LNCaP clone FGC (cell line): ENCODE results near the gene NET1.

Experiments used
- DNase-seq: peaks from one replicate; pipeline ENCODE4 v3.0.0-alpha.2; 2011; ENCODE audit warnings: low read depth
- H3K4me3 ChIP-seq: 2 replicates; pipeline ENCODE4 v1.5.1; 2011; ENCODE audit warnings: mild to moderate bottlenecking, low read depth, low read length, control low read depth
- TF ChIP-seq, protein P1 (sequence below): IDR thresholded peaks from 2 replicates; pipeline ENCODE4 v1.5.1; 2012; ENCODE audit warnings: mild to moderate bottlenecking; ENCODE audit not compliant: control insufficient read depth, insufficient read depth; ENCODE audit errors: extremely low read depth

NET1 gene

DNA sequence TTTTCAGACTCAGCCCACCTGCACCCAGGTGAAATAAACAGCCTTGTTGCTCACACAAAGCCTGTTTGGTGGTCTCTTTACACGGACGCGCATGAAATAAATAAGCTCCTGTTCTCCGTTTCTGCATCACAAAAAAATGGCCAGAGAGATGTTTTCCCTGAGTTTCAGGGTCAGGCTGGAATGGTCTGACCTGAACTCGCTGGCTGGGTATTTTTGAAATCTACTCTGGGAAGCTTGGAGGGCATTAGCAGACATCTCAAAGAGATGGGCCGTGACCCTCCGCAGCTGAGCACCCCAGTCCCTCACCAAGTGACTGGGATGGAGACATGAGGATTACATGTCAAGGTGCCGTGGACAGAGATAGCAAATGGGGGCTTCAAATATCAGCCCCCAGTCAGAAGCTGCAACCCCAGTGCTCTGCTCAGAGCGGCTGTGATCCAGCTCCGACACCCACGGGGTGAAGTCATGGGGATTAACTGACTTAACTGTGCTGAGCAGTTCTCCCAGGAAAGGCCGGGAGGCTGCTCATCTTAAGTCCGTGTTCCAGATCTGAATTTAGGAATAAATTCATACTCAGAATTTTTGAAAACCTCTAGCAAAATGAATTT lies 64.7 kb downstream of the NET1 start:
- H3K4me3 ChIP-seq: no peak overlapping the region
- no peak for DNase-seq
- TF ChIP-seq, protein P1, sequence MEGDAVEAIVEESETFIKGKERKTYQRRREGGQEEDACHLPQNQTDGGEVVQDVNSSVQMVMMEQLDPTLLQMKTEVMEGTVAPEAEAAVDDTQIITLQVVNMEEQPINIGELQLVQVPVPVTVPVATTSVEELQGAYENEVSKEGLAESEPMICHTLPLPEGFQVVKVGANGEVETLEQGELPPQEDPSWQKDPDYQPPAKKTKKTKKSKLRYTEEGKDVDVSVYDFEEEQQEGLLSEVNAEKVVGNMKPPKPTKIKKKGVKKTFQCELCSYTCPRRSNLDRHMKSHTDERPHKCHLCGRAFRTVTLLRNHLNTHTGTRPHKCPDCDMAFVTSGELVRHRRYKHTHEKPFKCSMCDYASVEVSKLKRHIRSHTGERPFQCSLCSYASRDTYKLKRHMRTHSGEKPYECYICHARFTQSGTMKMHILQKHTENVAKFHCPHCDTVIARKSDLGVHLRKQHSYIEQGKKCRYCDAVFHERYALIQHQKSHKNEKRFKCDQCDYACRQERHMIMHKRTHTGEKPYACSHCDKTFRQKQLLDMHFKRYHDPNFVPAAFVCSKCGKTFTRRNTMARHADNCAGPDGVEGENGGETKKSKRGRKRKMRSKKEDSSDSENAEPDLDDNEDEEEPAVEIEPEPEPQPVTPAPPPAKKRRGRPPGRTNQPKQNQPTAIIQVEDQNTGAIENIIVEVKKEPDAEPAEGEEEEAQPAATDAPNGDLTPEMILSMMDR: no peak

DNA sequence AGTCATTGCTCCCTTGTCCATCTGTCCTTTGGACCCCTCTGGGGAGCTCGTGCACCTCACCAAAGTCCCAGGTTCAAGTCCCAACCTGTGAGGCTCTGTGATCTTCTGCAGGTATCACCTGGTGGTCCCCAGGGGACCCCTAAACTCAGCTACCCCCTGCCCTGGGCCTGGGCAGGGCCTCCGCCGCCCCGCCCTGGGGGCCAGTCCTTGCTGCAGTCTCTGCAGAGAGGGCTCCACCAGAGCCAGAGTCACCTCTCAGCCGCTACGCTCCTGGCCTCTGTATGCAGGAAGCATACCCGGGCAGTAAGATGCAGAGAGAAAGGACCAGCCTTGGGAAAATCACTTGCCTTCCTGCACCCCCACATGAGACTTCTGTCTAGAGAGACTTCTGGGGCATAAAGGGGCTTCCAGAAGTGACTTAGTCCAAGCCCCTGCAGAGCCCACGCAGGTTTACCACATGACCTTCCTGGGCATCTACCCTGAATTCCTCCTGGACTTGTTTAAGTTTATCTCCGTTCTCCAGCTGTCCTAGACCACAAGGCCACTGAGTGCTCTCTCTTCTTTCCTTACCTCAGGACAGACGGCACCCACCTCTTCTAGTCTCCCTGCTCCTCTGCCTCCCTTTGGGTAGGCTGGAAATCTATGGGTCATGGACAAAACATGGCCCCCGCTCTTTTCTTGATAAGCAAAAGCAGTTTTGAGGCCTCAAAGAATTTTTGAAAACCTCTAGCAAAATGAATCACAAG lies 65.8 kb downstream of the NET1 start:
- no peak overlapping the region for H3K4me3 ChIP-seq
- DNase-seq: no peak
- TF ChIP-seq, protein P1: no peak

DNA sequence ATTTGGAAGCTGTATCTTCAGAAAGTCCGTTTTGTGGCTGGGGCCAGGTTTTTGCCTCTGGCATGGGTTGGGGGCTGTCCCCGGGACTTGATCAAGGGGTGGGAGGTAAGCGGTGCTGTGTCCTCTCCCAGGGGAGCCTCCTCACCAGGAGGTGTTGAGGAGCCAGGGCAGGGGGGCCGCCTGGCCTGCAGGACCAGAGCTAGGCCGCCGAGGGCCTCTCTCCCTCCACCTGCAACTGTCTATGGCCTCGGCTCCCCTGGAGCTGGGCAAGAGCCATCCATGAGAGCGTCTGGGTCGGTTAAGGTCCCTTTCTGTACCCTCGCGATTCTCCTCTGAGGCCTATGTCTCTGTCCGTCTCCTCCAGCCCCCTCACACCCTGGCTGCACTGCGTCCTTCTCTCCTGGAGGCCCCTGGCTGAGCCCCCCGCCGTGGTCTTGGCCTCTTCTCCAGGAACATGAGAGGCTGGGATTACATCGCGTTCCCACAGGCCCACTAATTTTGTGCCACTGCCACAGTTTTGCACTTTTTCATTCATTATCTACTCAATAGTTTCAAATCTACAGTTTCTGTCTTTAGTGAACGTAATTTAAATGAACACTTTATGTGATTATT lies 66.4 kb downstream of the NET1 start:
- no peak overlapping the region for H3K4me3 ChIP-seq
- TF ChIP-seq, protein P1: no peak
- DNase-seq: no peak

DNA sequence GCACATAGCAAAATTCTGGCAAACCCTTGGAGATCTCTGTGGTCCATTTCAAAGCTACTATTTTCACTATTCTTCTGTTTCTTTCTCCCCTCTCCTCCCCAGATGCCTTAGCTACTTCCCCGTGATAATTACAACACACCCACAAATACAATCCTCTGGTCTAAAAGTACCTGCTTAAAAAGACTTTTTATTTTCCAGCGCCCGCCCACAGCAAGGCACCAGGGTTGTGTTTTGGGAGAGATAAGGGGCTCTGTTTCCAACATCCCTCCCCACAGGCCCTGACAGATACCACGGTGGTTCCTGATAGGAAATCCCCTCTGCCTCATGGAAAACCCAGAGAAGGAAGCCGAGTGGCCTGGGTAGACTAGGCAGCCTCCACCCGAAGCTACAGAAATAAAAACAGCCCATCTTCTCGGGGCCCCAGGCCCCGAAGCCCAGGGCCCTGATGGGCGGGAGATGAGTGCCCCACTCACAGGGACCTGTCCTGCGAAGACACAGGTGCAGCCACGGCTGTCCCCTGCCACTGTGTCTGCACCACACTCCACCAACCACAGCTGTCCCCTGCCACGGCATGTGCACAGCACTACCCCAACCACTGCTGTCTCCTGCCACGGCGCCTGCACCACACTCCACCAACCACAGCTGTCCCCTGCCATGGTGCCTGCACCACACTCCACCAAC lies 67.3 kb downstream of the NET1 start:
- TF ChIP-seq, protein P1: no peak
- no peak for DNase-seq
- no peak overlapping the region for H3K4me3 ChIP-seq

DNA sequence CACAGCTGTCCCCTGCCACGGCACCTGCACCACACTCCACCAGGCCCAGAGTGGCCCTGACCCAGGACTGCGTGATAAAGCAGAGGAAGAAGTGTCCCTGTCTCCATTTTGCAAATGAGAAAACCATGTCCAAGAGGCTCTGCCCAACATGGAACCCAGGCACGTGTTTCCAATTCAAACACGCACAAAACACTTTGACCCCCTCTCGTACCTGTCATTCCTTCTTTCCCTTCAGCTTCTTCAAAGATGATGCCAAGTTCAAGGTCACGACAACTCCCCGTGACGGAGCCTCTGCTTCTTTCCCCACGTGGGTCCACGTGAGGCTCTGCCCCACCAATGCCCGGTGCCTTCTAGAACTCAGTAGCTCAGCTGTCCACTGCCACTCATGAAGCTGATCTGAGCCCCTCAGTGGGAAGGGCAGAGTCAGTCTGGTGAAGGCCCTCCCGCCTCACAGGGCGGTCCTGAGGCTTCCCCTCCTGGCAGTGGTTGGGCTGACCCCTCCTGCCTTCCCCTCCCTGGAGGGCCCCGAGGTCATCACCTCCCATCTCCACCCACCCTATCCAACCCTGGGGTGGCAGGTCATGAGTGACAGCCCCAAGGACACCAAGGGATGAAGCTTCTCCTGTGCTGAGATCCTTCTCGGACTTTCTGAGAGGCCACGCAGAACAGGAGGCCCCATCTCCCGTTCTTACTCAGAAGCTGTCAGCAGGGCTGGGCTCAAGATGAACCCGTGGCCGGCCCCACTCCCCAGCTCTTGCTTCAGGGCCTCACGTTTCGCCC lies 68.0 kb downstream of the NET1 start:
- TF ChIP-seq, protein P1: no peak
- no peak for DNase-seq
- H3K4me3 ChIP-seq: no peak overlapping the region

DNA sequence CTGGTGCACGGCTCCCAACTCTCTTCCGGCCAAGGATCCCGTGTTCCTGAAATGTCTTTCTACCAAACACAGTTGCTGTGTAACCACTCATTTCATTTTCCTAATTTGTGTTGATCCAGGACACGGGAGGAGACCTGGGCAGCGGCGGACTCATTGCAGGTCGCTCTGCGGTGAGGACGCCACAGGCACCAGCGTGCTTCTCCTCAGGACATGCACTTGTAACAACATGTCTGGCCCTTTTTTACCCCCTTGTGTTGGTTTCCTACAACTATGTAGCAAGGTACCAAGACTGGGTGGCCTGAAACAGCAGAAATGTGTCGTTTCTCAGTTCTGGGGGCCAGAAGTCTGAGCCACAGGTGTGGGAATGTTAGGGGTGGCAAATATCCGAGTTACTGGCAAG lies 68.8 kb downstream of the NET1 start:
- H3K4me3 ChIP-seq: no peak overlapping the region
- TF ChIP-seq, protein P1: no peak
- no peak for DNase-seq
